Small intestine (tissue), 7 donors: Measurements from ENCODE around the gene LRRFIP1. TPM values are rescaled to one million over a fixed set of nuclear protein-coding genes. Genes with fewer than 3 reads are reported as not detected.

Experiments
- DNase-seq, 2 donors: peaks; one replicate each; pipeline versions ENCODE4 v3.0.0 to v3.0.0-alpha.2; 2013
- FAIRE-seq: peaks from 2 replicates; lab custom pipeline; 2012; peaks lifted over from hg19 to GRCh38; lab: Jason Lieb, UNC
- H3K27ac ChIP-seq, 3 donors: one replicate each; pipeline ENCODE4 v1.5.1; 2013; ENCODE audit warnings: low read length in 2 of 3, mild to moderate bottlenecking in 2 of 3, control low read depth in 1 of 3, inconsistent platforms in 1 of 3, low read depth in 1 of 3, moderate library complexity in 1 of 3
- H3K27me3 ChIP-seq, 3 donors: one replicate each; pipeline ENCODE4 v1.6.1; 2013; ENCODE audit warnings: low read length in 3 of 3, inconsistent platforms in 1 of 3; ENCODE audit not compliant: control insufficient read depth in 3 of 3, insufficient read depth in 3 of 3
- H3K36me3 ChIP-seq, 3 donors: one replicate each; pipeline ENCODE4 v1.6.1; 2013; ENCODE audit warnings: low read length in 3 of 3, inconsistent platforms in 1 of 3, low read depth in 1 of 3, mild to moderate bottlenecking in 1 of 3, moderate library complexity in 1 of 3; ENCODE audit not compliant: control insufficient read depth in 3 of 3, insufficient read depth in 2 of 3
- H3K4me1 ChIP-seq, 3 donors: one replicate each; pipeline ENCODE4 v1.6.1; 2013; ENCODE audit warnings: low read length in 2 of 3, inconsistent platforms in 1 of 3, low read depth in 1 of 3, mild to moderate bottlenecking in 1 of 3, moderate library complexity in 1 of 3; ENCODE audit not compliant: control insufficient read depth in 3 of 3, insufficient read depth in 2 of 3
- H3K4me3 ChIP-seq, 3 donors: one replicate each; pipeline ENCODE4 v1.5.1; 2013; ENCODE audit warnings: low read length in 3 of 3, control low read depth in 1 of 3, inconsistent platforms in 1 of 3, low read depth in 1 of 3, mild to moderate bottlenecking in 1 of 3, moderate library complexity in 1 of 3
- H3K9me3 ChIP-seq, 2 donors: one replicate each; pipeline ENCODE4 v1.6.1; 2013; ENCODE audit warnings: low read depth in 1 of 2, low read length in 1 of 2; ENCODE audit not compliant: control insufficient read depth in 2 of 2, insufficient read depth in 1 of 2
- WGBS, 3 donors: extraction: QIAGEN DNeasy Blood & Tissue Kit; methylation state at CpG; one replicate each; pipeline ENCODE4 v1.1.7; 2013; 5-methylcytosine and 5-hydroxymethylcytosine counted together
- polyA plus RNA-seq, 4 donors: library from polyadenylated mRNA; stranded (reverse) in 3 of 4; unstranded in 1 of 4; fragments of 200-250 nt in 3 of 4; fragments of 120-200 nt in 1 of 4; gene quantifications; one replicate each; pipeline versions ENCODE4 v1.2.1 to v1.2.3, GENCODE V29; 2013
- donor health status: healthy with polysubstance abuse.
- donor health status: control.
- donor health status: control.
- donor health status: Bipolar disorder and iron deficiency.
- donor health status: healthy.

LRRFIP1 gene
- polyA plus RNA-seq, 4 donors, result 46.0 to 76.7 (median 51.9) TPM

DNA sequence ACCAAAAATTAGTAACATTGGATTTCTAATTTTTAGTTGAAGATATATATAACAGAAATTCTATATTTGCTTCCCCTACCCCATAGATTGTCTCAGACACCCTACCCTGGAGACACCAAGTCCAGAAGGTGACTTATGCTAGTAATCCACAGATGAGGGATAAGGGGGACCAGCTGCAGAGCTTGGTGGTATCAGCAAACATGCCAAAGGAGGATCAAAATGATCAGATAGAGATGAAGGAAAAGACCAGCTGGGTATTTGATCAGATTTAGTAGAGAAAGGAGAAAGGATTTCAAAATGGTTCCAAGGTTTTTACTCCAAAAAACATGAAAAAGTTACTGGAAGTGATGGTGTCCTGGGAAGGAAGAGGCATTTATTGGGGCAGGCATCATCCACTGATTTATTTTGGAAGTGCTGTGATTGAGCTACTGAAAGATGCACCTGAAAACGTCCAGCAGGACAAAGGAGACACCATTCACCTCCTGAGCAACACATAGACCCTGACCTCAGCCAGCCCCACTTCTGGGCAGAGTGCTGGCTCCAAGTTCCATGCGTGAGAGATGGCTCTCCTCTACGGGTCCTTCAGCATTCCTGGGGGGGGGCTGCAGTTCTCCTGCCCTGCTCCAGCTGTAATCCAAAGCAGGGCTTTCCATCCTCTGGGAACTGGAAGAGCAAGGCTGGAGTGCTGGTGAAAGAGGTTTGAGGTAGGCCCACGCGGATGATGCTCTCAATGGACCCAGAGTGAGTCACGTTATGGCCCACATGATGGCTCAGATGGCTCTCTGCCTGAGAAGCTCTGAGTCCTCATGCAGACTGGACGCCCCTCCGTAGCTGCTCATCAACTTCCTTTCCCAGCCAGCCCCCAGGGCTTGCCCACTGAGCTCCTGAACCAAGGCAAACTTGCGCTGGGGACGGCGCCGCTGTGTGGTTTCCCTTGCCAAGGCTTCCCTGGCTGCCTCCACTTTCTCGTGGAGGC lies 3.7 kb upstream of the LRRFIP1 start:
- 77 to 81% (median 80%) methylated on average over 13 of the region's 13 CpGs for whole genome bisulfite sequencing, 3 donors
- Histone ChIP-seq H3K4me1 (peaks cover 0 to 10% (median 0%) of the 10 kb centered on the region in 3 donors), H3K4me3 (no peak overlapping the region), H3K36me3 (no peaks in the 10 kb centered on the region), H3K27me3 (peaks cover 0 to 39% (median 0%) of the 10 kb centered on the region in 3 donors), H3K9me3 (no peaks in the 10 kb centered on the region), H3K27ac (no peak overlapping the region)
- no peak for DNase-seq
- no peak for FAIRE-seq

DNA sequence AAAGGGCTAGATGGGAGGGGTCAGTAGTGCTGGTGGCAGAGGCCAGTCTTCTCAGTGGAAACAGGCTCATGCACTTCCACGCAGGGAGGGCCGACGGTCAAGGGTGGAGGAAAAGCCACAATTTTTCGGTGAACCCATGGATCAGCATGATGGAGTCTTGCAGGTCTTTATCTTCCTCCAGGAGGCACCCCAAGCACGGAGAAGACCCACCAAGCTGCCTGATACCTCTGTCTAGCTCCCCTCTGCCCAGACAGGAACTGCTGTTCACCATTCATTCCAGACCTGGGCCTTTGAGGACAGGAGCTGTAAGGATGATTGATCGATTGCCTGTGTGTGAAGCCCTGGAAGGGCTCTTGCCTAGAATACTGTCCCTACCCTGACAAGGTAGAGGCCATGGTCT lies 2.8 kb upstream of the LRRFIP1 start:
- H3K4me1 ChIP-seq, result peaks cover 0 to 10% (median 0%) of the 10 kb centered on the region in 3 donors
- peaks cover 0 to 46% (median 0%) of the 10 kb centered on the region in 3 donors for H3K27me3 ChIP-seq
- DNase-seq, result no peak
- H3K27ac ChIP-seq, result no peak overlapping the region
- H3K4me3 ChIP-seq, result no peak overlapping the region
- no peak for FAIRE-seq
- H3K9me3 ChIP-seq, result no peaks in the 10 kb centered on the region
- WGBS, 3 donors, result 84 to 89% (median 88%) methylated on average over 6 of the region's 6 CpGs
- H3K36me3 ChIP-seq, result no peaks in the 10 kb centered on the region

DNA sequence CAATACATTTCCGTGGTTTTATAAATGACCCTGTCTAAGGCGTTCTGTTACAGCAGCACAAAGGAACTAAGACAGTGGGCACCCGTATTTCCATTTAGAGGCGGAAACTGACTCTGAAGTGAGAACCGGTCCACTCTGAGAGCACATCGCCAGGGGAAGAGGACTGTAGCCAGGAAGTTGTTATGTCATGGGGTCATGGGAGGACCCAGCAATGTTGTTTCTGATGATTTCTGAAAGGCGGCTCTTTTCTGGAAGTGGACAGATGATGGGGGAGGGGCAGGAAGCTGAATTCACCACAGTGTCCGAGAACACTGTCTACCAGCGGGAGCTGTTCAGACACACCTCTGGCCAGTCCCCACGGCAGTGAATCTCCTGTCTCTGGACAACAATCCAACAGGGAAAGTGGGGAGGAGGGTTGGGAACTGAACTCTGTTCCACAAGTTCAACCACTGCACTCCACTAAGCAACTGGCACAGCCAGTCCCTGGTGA lies 2.1 kb upstream of the LRRFIP1 start:
- H3K9me3 ChIP-seq, result no peaks in the 10 kb centered on the region
- H3K27me3 ChIP-seq, result peaks cover 0 to 51% (median 0%) of the 10 kb centered on the region in 3 donors
- peaks cover 0 to 10% (median 0%) of the 10 kb centered on the region in 3 donors for H3K4me1 ChIP-seq
- FAIRE-seq (no peak), DNase-seq (no peak)
- H3K4me3 ChIP-seq, result no peak overlapping the region
- WGBS, 3 donors, result 63 to 88% (median 78%) methylated on average over 10 of the region's 10 CpGs
- peaks cover 0 to 1% (median 0%) of the 10 kb centered on the region in 3 donors for H3K36me3 ChIP-seq
- H3K27ac ChIP-seq, result peak overlapping the region in 1 of 3 donors; percentile 57

DNA sequence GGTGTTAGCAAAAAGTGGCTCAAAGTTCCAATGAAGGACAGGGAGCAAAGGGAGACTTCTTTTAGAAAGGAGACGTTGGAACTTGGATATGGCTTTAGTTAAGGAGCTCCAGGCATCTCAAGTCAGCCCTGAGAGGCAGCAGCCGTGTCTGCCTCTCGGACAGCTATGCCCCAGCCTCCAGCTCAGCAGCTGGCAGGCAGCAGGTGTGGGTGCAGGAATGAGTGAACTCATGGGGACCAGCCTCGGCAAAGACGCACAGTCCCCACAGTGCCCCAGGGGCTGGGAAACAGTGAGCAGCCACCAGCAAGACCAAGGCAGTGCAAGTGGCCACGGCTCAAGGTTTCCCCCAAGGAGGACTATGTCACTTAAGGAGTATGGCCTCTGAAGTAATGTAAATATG lies 1.6 kb upstream of the LRRFIP1 start:
- DNase-seq (no peak), FAIRE-seq (no peak)
- WGBS, 3 donors, result 14 to 32% (median 28%) methylated on average over 6 of the region's 6 CpGs
- peaks cover 0 to 6% (median 0%) of the 10 kb centered on the region in 3 donors for H3K36me3 ChIP-seq
- H3K4me1 ChIP-seq, result peaks cover 0 to 10% (median 0%) of the 10 kb centered on the region in 3 donors
- H3K9me3 ChIP-seq, result no peaks in the 10 kb centered on the region
- H3K27ac ChIP-seq, result peak overlapping the region in 1 of 3 donors; percentile 57
- H3K4me3 ChIP-seq, result no peak overlapping the region
- H3K27me3 ChIP-seq, result peaks cover 0 to 56% (median 0%) of the 10 kb centered on the region in 3 donors

DNA sequence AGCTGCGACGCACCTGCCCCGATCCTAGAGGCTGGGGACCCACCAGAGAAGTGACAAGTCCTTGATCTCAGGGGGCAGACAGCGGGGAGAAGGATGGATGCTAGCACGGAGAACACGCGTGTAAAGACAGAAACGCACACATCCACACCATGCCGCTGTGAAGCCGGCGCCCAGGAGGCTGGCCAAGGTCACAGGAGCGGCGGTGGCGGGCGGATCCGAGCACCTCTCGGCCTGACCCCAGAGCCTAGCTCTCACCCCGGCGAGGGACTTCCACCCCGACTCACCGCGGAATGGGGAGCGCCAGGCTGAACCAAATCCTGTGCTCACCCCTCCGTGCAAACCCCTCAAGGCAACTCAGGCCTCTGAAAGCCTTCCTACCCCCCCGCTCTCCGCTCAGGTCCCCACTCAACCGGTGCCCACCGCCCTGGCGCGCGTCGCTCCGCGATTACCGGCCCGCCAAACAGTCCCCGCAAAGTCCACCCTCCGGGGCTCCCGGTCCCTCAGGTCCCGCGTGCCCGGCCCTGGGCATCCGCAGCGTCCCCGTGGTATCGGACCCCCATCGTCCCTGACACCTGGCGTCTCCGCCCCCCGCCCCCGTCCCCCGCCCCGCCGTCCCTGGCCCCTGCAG lies 460 bp upstream of the LRRFIP1 start:
- DNase-seq, result peak in 1 of 2 donors; percentile 36
- Histone ChIP-seq H3K27ac (no peak overlapping the region), H3K36me3 (peaks cover 0 to 11% (median 0%) of the 10 kb centered on the region in 3 donors), H3K4me1 (peaks cover 0 to 10% (median 0%) of the 10 kb centered on the region in 3 donors), H3K9me3 (no peaks in the 10 kb centered on the region), H3K27me3 (peaks cover 0 to 61% (median 0%) of the 10 kb centered on the region in 3 donors), H3K4me3 (peak overlapping the region; percentile 35 to 50 (median 41))
- no peak for FAIRE-seq
- 11 to 18% (median 18%) methylated on average over 44 to 54 of the region's 54 CpGs for WGBS, 3 donors

DNA sequence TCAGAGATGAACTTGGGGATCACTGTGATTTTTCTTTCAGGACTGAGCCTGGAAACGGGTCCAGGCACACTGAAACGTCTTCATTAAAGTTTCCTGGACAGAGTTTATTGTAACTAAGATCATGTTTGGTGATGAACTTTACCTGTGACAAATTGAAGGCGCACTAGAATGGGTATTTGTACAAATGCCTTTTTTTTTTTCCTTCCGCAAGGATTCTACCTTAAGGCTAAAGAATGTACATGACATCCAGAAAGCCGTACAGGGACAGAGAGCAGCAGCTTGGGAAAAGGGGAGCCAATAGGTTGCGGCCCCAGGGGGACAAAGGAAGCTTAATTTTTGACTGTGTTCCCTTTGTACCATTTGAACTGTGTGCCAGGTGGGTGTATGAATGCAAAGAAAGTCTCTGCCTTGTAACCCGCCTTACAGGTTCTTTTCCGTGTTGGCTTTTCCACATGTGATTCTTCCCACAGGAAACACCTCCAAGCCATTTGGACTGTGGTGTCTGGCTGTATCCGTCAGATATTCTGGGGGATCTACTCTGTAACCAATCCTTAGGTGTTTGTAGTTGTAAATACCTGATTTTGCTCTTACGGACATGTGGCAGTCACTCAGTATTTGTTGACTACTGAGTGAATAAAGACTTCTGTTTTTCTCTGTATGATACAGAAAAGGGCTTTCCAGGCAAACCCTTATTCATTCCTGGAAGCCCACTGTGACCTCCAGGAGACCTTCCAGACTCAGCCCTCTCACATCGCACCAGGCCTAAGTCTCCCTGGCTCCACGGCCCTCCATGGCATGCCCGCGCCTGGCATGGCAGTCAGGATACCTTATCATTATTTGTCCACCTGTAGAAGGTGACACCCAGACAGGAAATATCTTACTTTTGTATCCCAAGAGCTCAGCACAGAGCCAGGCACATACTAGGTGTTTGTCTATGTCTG lies 1.1 kb downstream of the LRRFIP1 start:
- 53 to 69% (median 60%) methylated on average over 14 of the region's 14 CpGs for WGBS, 3 donors
- DNase-seq (no peak), FAIRE-seq (no peak)
- Histone ChIP-seq H3K36me3 (peaks cover 0 to 17% (median 0%) of the 10 kb centered on the region in 3 donors), H3K4me3 (peak overlapping the region in 2 of 3 donors; percentile 36 to 50), H3K27ac (no peak overlapping the region), H3K4me1 (peaks cover 0 to 10% (median 0%) of the 10 kb centered on the region in 3 donors), H3K27me3 (peaks cover 0 to 67% (median 0%) of the 10 kb centered on the region in 3 donors), H3K9me3 (no peaks in the 10 kb centered on the region)

DNA sequence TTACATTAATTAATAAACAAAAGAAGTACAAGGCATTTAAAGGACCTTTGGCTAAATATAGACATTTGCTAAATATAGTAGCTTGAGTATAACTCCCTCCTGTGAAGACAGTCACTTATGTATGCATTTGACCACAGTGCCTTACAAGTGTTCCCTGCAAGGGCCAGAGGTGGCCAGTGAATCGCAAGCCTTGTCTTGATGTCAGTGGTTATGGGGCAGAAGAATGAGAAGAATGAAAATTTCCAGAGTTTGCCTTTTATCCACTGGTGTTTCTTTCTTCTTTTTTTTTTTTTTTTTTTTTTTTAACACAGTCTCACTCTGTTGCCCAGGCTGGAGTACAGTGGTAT lies 1.8 kb downstream of the LRRFIP1 start:
- Histone ChIP-seq H3K9me3 (peaks cover 0 to 1% of the 10 kb centered on the region in 2 donors), H3K27ac (no peak overlapping the region), H3K4me1 (peaks cover 0 to 10% (median 0%) of the 10 kb centered on the region in 3 donors), H3K36me3 (peaks cover 0 to 17% (median 0%) of the 10 kb centered on the region in 3 donors), H3K4me3 (no peak overlapping the region), H3K27me3 (peaks cover 0 to 67% (median 0%) of the 10 kb centered on the region in 3 donors)
- 95 to 98% (median 96%) methylated on average over 1 of the region's 1 CpG for WGBS, 3 donors
- DNase-seq, result no peak
- FAIRE-seq, result no peak
